Stimulated activated CD8-positive, alpha-beta memory T cell treated with anti-CD3 and anti-CD28 coated beads, Interleukin-7, amount 100 ng/mL, for 48 hours (primary cell): ENCODE data around the gene PIP5K1B.

Experiments
- DNase-seq, 2 donors: peaks; one replicate each; pipeline ENCODE4 v3.0.0-alpha.2; 2020; ENCODE audit warnings: low read depth in 1 of 2; ENCODE audit errors: extremely low read depth in 1 of 2

The PIP5K1B gene

GRCh38 chr9:68707801-68708488, 2.9 kb downstream of the PIP5K1B start:
- no peak for DNase-seq

GRCh38 chr9:68708513-68708912, 3.5 kb downstream of the PIP5K1B start:
- no peak for DNase-seq

- no peak for DNase-seq
Observed at GRCh38 chr9:68709291-68710110, 4.5 kb downstream of the PIP5K1B start.

GRCh38 chr9:68710111-68710471, 5.1 kb downstream of the PIP5K1B start:
- DNase-seq = no peak

GRCh38 chr9:68711281-68711680, 6.2 kb downstream of the PIP5K1B start:
- no peak for DNase-seq

GRCh38 chr9:68711932-68712331, 6.9 kb downstream of the PIP5K1B start:
- DNase-seq = no peak

- DNase-seq = no peak
Observed at GRCh38 chr9:68714416-68715180, 9.6 kb downstream of the PIP5K1B start.

GRCh38 chr9:68715181-68715456, 10.1 kb downstream of the PIP5K1B start:
- DNase-seq = no peak

GRCh38 chr9:68717552-68718443, 12.8 kb downstream of the PIP5K1B start:
- no peak for DNase-seq

- no peak for DNase-seq
Observed at GRCh38 chr9:68719847-68720246, 14.8 kb downstream of the PIP5K1B start.

- no peak for DNase-seq
Observed at GRCh38 chr9:68720656-68721313, 15.7 kb downstream of the PIP5K1B start.

GRCh38 chr9:68721666-68722330, 16.8 kb downstream of the PIP5K1B start:
- DNase-seq = no peak

GRCh38 chr9:68725070-68725469, 20.0 kb downstream of the PIP5K1B start:
- DNase-seq = no peak

- DNase-seq = no peak
Observed at GRCh38 chr9:68726489-68726888, 21.4 kb downstream of the PIP5K1B start.

- DNase-seq = no peak
Observed at GRCh38 chr9:68727636-68728035, 22.6 kb downstream of the PIP5K1B start.

- DNase-seq = no peak
Observed at GRCh38 chr9:68728731-68729130, 23.7 kb downstream of the PIP5K1B start.

GRCh38 chr9:68730570-68731235, 25.7 kb downstream of the PIP5K1B start:
- DNase-seq = no peak

GRCh38 chr9:68731857-68732256, 26.8 kb downstream of the PIP5K1B start:
- DNase-seq = no peak

GRCh38 chr9:68732405-68733020, 27.5 kb downstream of the PIP5K1B start:
- no peak for DNase-seq
